Germinal center (tissue), 1 donor: ENCODE data around the gene MRPL44.

Experiments used
- DNase-seq: peaks from one replicate; pipeline ENCODE4 v3.0.0; 2012; ENCODE audit warnings: mixed read lengths, low spot score

The MRPL44 gene

DNA sequence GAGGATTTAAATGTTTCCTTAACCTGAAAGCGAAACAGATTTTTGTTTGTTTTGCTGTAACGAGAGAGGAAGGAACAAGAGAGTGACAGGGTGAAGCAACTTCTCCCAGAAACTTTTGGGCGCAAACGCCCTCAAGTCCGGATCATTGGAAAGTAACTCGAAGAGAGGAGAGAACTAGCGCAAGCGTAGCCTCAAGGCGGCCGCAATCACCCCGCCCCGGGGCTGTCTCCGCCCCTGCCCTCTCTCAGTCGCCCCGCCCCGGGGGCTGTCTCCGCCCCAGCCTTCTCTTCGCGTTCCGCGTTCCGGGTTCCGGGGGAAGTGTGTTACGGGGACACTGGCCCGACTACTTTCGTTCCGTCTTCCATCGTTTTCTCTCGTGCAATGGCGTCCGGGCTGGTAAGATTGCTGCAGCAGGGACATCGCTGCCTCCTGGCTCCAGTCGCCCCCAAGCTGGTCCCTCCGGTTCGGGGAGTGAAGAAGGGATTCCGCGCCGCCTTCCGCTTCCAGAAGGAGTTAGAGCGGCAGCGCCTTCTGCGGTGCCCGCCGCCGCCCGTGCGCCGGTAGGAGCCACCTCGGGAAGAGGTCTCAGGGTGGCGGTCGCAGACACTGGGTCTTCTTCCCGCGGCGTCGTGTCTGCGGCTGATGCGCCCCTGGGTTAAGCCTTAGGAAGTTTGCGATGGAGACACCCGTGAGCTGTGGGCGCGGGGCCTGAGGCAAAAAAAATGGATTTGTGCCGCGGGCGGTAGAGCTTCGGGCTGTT is at the start of gene MRPL44:
Gene MRPL44 (plus strand): TSS at position 372 of the 760 bp plus-strand sequence. CDS start 10 bp downstream, at position 382.
- peak; percentile 93 for DNase-seq

DNA sequence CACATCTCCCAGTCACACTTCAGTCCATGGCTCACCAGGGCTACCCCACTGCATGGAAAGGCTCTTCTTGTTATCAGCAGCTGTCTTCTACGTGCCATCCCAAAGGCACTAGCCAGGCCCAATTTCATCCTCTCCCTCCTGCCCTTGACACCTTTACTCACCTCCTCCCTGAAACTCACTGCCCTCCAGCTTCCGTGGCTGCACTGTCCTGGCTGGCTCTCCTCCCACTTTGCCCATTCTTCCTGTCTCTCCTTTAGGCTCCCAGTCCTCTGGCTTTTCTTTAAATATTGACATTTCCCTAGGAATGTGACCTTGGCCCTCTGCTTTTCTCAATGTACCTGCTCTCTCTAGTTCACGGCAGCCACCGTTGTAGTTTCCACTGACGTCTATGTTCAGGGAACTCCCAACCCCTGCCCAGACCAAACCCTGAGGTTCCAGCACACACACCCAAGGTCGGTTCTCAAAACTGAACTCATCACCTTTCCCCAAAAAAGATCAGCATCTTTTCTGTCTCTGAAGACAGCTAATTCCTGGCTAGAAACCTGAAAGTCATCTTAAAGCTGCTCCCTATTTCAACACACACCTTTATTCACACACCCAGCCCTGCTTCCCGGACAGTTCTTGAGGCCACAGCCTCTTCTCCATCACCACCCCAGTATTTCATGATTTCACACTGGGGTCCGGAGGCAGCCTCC is 48.8 kb upstream of the MRPL44 start:
- no peak for DNase-seq

DNA sequence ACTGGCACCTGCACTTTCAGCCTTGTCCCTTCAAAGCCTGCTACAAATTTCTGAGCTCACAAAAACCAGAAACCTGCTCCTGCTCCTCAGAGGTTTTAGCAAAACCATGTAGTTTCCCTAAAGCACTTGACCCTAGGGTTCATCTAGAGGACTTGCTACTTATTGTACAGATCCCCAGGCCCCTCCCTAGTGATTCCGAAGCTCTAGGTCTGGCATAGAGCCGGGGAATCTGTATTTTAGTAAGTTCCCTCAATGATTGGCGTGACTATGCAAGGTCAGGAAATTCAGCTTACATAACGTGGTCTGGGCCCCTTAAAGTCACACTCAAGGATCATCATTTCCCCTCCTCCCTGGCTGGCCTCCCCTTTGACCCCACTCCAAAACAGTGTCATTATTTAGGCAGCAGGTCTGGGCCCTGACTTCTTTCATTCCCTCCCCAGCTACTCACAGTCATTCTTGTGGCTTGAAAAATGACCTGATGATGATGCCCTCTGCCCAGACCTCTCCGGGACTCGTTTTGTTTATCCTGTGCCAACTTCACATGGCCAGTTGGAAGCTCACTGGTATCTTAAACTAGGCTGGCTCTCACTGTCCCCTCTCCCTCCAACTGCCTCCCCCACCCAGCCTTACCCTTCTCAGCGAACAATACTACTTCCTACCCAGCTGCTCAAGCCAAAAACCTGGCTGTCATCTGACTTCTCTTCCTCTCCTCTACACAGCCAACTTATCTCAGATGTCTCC is 48.1 kb upstream of the MRPL44 start:
- no peak for DNase-seq

DNA sequence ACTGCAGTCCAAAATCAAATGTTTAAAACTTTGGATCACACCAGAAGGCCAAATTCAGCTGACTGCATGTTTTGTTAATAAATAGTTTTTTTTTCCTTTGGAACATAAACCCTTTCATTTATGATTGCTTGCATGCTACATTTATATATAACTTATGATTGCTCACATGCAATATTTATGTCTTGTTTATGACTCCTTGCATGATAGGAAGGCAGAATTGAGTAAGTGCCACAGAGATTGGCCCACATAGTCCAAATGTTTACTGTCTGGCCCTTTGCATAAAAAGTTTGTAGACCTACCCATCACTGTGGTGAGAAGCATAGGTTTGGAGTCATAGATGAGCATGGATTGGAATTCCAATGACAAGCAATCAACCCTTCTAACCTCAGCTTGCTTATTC is 42.9 kb upstream of the MRPL44 start:
- no peak for DNase-seq

DNA sequence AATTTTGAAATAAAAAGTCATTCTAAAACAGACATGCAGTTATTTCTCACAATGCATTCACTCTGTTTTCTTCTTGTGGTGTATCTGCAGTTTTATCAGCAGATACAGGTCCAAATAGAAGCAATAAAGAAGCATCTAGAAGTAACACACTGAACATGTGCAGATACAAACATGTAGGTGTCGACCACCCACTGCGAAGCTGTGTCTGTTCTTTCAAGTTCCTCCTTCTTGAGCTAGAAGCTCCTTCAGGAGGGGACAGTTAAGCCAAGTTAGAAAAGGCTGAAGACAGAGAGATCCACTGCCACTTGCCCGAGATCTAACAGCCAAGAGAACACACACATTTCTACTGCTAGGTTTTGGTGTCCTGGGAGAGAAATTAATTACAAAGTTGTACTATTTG is 42.2 kb upstream of the MRPL44 start:
- DNase-seq, result no peak

DNA sequence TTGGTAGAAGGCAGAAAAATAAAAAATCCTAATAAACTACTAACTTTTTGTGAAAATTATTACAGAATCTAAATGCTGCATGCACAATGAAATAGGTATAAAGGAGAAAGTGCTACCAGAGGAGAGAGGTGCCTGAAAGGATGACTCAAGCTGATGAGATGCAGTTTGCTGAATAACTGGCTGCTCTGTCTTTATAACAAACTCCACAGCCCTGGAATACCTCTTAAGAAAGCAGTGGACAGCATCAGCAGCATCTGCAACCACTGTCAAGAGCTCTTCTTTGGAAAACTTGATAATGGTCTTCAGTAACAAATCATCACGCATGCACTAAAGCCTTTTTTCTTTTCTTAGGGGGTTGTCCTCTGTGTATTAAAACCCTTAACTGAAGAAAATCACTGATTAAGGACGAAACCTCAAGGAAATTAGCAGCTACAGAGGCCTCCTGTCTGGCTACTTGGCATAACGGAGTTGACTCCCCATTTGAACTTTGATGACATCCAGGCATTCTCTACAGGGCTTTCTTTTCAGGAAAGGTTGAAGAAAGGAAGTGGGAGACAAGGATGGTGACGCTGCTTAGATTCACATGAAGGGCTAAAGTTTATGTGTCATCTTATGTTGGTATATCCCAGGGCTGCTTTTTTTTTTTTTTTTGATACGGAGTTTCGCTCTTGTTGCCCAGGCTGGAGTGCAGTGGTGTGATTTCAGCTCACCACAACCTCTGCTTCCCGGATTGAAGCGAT is 40.9 kb upstream of the MRPL44 start:
- no peak for DNase-seq

DNA sequence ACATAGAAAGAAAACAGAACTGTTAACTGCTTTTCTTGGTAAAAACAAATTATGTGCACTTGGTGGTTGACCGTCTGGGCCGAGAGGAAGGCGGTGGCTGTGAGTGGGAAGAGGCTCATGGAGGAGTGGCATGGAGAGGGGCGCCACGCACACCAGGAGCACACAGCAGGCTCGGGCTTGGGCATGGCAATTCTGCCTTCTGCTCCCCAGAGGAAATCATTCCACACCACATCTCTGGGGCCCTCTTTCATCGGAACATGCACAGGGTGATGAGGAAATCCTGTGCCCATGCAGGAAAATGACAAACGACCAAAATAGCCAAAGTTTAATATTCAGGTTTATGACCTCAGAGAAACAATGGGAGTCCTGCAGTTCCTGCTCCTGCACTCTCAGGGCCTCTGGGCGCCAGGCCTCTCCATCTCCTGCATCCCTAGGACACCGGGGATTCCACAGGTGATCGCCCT is 38.6 kb upstream of the MRPL44 start:
- DNase-seq, result no peak

DNA sequence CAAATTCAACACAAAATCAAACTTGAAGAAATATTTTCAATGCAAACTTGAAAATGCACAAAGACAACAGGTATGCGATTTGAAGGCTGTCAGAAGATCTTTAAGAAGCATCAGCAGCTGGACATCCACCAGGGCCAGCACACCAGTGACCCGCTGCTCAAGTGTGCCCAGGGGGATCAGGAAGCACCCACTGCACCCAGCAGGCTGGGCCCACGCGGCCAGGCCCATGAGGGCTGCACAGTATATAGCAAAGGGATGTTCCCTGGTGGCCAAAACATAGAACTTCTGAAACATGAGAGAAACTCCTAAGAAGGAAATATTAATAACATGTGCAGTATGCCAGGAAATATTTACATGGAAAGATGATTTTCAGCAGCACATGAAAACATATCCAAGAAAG is 37.2 kb upstream of the MRPL44 start:
- no peak for DNase-seq

DNA sequence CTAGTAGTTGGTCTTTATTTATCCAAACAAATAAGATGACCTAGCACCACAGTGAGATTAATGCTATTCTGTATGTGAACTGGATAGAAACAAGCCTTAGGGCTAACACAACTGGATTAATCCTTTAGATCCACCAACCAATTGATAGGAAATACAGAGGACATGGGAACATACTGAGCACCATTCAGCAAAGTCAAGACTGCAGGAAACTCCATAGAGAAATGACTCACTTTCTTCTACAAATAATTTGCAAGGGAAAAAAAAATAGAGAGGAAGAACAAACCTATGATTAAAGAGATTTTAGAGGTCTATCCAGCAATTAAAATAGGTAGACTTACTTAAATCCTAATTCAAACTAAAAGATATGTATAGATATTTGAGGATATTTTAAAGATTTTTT is 36.1 kb upstream of the MRPL44 start:
- DNase-seq, result no peak

DNA sequence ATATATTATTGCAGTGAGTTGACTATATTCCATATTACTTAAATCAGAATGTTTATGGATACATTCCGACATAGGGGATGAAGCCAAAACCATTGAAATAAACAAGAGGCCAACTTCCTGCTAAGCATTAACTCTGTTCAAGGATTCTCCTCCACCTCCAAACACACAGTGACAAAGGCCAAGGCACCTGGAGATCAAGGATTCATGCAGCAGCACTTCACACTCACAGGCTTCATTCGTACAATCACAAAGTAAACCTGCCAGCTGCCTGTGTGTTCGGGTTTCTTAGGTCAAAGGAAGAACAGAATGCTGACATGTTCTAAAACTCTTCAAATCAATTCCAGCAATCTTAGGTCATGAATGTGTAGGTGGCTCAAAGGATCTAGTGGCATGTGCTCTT is 35.0 kb upstream of the MRPL44 start:
- DNase-seq, result no peak

DNA sequence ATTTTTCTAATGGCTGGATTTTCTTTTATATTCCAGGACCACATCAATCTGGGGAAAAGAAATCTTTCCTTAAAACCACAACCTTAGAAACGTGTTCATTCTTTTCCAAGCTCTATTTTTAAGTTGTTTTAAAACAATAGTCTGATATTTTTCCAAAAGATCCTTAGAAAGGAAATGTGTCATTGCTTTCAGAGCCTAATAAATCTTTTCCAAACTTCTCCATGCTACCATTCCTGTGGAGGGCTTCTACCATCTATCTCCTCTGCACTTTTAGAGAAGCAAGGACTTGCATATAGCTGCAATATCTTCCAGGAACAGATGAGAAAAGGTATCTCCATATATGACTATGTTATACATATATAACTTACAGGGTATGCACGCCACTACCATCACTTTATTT is 33.3 kb upstream of the MRPL44 start:
- no peak for DNase-seq

DNA sequence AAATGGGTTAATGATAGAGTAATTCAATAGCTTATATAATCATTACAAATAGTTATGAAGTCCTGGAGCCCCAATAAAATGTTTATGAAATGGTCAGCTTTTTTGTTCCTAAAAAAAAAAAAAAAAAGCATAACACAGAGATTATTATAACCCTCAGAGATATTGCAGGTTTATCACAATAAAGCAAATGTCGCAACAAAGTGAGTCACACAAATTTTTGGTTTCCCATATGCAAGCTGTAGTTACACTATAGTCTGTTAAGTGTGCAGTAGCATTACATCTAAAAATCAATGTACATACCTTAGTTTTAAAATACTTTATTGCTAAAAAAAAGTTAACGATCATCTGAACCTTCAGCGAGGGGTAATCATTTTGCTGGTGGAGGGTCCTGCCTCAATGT is 32.2 kb upstream of the MRPL44 start:
- no peak for DNase-seq

DNA sequence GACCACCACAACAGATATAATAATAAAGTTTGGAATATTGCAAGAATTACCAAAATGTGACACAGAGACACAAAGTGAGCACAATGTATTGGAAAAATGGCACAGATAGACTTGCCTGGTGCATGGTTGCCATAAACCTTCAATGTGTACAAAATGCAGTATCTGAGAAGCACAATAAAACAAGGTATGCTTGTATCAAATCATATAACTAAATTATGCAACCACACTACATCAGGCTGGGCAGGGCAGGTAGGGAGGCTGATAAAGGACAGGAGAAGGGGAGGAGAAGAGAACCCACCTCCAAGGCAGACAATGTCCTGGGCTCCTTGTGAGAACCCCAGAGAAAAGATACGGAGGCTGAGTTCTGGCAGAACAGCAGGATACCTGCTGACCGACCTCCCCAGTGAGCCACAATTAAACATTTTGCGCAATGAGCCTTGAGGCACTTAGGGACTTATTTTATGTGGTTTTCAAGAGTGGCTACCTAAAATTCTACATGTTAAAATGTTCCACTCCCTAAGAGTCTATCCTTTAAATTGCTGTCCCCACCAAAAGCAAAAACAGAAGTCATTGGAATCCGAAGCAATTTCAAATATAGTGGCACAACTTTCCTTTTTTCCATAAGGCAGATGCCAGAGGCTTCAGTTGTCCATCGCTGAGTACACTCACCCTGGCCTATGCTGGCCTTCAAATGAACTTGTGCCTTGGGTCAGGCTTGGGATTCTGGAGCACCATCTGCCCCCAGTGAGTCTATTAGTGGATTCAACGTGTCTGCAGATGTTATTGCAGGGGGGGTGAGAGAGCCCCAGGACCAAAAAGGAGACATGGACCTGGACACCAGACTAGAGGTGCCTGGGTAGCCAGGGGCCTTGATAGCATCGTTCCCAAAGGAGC is 28.9 kb upstream of the MRPL44 start:
- DNase-seq, result no peak

DNA sequence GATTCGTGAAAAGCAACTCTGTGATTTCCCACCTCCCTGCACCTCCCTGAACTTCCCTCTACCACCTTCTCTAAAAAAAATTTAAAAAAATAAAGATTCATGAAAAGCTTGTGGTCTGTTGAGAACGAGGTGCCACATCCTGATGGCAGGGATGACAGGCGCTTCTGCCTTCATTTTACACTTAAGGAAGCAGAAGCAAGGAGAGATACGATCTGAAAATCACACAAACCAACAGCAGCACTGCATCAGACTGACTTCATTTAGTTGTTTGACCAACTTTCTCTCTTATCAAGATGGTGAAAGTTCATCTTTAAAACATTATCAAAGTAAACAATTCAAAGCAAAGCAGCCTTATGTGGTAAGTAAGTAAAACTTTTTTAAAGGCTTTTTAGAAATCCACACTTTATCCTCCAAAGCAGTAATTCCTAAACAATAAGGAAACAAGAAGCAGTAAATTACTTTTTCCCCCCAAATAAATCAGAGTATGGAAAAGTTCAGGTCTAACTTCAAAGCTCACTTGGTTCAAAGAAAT is 27.6 kb upstream of the MRPL44 start:
- DNase-seq, result no peak

DNA sequence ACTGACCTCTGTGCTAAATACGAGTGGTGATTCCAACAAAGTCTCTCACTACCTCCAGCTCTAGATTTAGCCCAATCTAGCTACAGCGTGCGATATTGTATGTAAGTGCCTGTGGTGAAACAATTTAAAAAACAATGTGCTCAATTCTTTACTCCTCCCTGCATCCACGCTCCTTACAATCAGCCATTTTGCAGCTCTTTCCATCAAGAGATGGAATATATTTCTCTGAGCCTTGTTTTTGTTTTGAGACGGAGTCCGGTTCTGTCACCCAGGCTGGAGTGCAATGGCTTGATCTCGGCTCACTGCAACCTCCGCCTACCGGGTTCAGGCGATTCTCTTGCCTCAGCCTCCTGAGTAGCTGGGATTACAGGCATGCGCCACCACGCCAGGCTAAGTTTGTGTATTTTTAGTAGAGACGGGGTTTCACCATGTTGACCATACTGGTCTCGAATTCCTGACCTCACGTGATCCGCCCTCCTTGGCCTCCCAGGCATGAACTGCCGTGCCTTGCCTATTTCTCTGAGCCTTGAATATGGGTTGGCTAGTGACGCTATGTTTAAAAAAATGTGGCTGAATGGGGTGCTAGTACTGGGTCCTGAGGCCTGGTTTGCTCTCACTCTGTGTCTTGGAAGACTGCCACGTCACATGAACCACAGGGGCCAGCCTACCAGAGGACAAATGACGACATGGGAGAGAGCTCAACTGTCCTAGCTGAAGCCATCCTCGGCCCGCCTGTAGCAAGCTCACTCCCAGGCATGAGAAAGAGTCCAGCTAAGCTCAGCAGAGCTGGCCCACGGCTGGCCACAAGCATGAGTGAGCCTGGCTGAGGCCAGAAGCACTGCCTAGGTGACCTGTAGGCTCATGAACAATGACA is 26.9 kb upstream of the MRPL44 start:
- no peak for DNase-seq

DNA sequence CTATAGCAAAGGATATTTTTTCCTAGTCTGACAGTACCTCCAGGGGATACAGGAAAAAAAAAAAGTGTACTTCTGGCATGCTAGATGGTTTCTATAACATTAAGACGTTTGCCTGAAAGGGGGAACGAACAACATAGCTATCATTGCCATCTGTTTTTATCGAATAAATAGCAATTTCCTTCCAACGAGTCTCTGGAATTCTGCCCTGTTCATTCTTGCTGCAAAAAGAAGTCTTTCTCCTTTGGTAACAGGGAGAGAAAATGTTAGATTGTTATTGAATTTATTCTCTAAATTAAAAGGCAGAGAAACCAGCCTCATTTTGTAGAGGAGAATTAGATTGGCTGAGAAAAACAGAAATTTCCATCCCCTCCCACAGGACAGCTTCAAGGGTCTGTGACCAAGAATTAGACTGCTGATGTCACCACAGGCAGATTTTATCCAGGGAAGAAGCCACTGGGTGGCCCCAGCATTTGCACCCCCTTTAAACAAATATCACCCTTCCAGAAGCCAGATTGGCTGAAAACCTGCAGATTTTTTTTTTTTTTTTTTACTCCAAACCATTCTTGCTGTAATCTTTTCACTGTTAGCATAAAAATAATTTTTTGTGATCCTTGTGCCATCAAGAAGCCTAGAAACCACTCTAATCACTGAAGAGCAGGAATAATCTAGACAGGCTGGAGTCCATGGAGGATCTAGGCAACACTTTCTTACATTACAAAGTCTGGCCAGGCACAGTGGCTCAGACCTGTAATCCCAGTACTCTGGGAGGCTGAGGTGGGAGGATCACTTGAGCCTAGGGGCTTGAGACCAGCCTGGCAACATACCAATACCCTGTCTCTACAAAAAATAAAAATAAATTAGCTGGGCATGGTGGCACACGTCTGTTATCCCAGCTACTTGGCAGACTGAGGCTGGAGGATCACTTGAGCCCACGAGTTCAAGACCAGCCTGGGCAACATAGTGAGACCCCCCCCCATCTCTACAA is 24.2 kb upstream of the MRPL44 start:
- DNase-seq, result no peak

DNA sequence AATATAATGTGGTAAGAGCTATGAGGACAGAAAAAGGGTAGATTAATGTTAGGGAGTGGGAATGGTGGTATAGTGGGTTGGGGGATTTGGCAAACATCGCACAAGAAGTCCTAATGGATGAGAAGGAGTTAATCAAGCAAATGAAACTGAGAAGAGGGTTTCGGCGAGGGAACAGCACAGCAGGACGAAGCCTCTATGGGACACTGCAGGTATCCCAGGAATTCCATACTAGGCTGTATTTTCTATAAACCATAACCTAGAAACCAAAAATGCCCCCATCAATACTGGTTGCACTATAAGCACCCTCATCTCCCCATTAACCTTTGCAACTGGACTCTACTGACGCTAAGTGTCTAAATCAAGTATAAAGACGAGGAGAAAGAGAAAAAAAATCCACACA is 22.4 kb upstream of the MRPL44 start:
- no peak for DNase-seq

DNA sequence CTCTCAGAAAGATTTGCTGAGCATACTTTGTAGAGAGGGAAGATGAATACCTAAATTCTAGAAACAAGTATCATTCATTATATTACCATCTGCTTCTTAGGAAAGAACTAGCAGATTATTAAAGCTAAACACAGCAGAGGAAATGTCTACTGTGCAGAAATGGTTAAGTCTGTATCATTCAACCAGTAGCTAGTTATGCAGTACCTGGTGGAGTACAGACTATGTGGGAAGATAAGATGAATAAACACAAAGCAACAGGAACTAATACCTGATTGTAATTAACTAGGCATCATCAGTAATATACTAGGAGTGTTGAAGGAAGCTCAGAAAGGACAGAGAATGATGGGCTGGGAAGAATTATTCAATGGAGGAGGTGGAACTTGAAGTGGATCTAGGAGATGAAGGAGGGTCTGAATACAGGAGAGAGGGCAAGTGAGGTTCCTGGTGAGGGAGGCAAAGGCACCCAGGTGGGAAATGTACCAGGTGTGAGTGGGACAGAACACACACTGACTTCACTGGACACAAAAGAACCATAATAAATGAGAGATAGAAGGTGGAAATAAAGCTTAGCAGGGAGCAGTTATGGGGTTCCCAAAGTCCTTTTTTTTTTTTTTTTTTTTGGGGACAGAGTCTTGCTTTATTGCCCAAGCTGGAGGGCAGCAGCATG is 21.7 kb upstream of the MRPL44 start:
- DNase-seq, result no peak
